HL-60/S4 treated with phorbol 12-myristate 13-acetate at 8.2 ng/mL for 4 days and 3 days (cell line): ENCODE data around the gene TFF3.

ENCODE experiments used
- in situ Hi-C: fragments of 300-500 bp; cut with MboI; formaldehyde crosslinking; loops from 2 replicates; pipeline ENCODE4 v1.15.0; 2022; ENCODE audit warnings: low sequenced_read_pairs

The TFF3 gene

GRCh38 chr21:42347601-42348327, 32.6 kb upstream of the TFF3 start:
- in situ Hi-C loops, result no loop called here

- in situ Hi-C loops, result no loop called here
These were observed 31.8 kb upstream of the TFF3 start for GRCh38 chr21:42346866-42347600.

DNA sequence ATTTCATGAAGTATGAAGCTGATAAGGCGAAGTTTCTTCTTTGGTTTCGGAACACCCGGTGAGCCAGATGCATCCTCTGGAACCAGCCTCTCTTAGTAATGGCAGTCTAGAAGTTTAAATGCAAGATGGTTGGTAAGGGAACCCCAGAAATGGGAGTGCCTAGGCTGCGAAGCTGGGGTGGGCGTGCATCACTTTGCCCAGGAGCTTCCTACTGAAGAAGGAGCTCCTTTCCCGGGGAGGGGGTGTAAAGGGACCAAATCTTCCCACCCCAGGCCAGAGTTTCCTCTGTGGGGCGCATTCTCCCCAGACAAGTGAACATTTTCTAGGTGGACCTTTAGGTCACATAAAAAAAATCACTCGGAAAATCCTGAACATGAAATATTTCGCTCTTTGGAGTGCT, 31.2 kb upstream of the TFF3 start:
- in situ Hi-C loops, result no loop called here

DNA sequence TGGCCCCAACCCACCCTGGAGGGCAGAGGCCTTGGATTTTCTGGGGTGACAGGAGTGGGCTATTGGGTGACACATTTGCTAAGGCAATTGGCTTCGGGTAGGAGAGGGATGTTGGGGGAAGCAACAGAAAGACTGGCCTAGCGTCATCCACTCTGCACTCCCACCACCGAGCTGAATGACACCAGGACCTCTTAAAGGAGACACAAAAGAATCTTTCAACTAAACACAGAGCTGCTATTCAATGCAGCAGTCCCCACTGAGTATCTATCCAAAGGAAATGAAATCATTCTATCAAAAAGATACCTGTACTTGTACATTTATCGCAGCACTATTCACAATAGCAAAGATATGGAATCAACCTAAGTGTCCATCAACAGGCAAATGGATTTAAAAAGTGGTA, 29.4 kb upstream of the TFF3 start:
- in situ Hi-C loops, result no loop called here

DNA sequence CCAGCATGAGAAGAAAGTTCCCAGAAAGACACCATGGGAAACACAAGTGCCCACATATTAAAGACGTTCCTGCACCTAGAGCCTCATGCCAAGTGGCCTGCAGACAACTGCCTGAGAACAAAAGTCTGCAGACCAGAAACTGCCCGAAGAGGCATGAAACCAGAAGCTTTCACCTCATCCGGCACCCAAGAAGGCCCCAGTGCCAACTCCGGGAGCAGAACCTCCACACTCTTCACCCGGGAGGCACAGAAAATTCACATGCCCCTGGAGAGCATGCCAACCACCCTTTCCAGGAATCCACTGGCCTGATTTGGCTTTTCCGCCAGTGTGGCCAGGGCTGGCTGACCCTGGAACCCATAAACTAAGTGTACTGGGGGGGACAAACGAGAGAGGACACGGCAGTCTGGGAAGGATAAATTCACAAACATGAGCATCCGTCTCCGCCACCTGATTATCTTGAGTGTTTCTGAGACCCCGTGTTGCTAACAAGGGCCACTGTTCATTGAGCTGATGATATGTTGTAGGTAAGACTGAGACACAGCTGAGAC, 28.8 kb upstream of the TFF3 start:
- in situ Hi-C loops, result no loop called here

DNA sequence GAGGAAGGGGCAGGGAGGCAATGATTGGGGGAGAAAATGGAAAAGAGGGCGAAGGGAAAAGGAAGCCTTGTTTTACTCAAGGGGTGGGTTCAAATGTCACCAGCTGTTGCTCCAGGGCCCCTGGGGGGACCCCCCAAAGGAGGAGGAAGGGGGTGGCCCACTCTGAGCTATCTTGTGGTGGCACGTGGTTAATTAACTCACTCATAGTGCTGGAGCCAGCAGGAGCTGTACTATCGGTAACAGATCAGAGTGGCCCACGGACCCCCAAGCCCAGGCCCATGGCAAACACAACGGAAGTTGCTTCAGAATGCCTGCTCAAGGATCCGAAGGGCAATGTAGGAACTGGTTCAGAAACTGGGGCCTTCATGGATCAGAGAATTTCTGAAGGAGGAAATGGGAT, 28.3 kb upstream of the TFF3 start:
- in situ Hi-C loops, result no loop called here

DNA sequence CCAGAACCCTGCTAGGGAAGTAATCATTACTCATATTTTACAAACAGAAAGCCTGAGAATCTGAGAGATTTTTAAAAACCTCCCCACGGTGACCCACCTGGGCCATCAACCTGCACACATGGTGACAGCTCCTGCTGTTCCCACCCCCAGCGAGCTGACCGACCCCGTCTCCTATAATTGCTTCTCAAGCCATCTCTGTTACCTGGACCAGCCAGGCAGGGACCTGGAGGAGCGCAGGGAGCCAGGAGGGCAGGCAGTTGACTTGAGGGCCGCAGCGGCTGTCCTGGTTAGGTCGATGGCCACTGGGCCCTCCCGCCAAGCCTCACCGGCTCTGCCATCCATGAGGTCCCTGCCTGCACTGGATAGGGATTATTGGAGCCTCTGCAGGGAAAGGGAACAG, 27.9 kb upstream of the TFF3 start:
- in situ Hi-C loops, result no loop called here

DNA sequence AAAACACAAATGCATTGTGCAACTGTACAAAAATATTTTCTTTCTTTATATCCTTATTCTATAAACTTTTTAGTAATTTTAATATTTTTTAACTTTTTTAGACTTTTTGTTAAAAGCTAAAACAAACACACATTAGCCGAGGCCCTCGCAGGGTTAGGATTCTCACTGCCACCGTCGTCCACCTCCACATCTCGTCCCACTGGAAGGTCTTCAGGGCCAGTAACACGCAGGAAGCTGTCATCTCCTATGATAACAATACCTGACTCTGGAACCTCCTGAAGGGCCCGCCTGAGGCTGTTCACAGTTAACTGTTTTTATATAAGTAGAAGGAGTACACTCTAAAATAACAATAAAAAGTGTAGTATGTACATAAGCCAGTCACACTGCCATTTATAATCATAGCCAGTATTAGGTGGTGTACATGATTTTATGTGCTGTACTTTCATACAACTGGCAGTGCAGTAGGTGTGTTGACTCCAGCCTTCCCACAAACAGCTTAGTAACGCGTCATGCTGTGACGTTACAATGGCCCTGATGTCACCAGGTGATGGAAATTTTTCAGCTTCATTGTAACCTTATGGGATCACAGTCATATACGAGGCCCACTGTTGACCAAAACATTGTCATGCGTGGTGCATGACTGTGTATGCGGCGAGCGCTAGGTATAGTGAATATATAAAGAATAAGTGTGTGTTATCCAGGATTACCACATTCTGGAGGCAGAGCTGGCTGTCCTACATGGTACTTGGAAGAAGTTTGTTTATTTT, 26.8 kb upstream of the TFF3 start:
- in situ Hi-C loops, result no loop called here

DNA sequence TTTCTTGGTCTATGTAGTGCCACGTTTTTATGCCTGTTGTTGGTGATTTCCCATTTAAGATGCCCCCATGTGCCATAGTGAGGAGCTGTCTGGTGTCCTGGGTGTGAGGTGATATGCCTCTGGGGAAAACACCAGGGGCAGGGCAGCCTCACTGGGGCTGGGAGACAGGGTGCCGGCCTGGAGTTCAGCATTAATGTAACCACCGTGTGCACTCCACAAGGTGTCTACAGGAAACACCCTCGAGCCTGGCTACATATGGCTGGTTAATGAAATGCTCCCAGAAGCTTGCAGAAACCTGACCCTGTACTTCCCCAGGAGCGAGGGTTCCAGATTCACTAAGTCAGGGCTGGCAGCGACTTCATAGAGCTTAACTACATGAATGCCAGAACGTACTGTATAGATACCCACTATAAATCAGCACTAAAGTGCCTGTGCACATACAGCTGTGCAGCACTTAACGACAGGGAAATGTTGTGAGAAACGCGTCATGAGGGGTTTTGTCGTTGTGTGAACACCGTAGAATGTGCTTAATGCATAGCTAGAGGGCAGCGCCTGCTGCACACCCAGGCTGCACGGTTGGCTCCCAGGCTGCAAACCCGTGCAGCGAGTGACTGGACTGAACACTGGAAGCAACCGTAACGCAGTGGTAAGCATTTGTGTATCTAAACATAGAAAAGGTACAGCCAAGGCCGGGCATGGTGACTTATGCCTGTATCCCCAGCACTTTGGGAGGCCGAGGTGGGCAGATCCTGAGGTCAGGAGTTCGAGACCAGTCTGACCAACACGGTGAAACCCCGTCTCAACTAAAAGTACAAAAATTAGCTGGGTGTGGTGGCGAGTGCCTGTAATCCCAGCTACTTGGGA, 25.2 kb upstream of the TFF3 start:
- in situ Hi-C loops, result no loop called here

GRCh38 chr21:42338729-42339715, 23.8 kb upstream of the TFF3 start:
- in situ Hi-C loops, result no loop called here

DNA sequence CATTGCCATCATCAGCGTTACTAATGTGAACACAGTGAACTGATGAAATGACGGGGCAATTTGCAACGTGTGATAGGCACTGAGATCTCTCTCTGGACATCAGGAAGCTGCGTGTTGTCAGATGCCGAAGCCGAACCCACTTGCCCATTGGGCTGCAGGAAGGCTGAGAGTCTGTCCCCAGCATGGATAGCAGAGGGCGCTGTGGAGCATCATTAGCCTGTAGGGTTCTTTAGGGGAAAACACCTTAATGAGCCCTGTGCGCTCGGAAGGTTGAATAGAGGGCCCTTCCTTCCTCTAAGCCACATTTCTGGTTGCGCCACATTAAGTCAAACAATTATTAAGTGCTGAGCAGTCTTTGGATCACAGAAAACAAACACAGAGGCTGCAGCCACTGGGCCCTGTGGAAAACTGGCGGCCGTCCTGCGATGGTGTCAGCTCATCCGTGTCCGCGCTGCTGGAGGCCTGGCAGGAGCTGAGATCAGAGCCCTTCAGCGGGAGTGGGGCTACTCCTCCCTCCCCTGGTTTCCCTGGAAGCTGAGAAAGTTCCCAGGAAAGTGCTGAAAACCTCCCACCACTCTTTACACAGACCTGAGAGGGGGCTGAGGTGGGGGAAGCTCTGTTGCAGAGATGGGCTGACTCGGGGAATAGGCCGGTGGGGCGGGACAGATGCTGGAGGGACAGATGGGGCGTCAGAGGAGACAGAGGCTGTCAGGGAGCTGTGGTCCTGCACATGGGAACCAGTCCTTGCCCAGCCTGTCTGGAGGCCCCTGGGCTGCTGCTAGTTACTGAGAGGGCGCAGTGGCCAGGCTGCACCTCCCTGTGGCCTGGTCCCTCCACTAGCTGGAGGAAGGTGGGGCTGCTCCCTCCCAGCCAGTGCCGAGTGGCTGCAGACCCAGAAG, 22.9 kb upstream of the TFF3 start:
- in situ Hi-C loops, result no loop called here

DNA sequence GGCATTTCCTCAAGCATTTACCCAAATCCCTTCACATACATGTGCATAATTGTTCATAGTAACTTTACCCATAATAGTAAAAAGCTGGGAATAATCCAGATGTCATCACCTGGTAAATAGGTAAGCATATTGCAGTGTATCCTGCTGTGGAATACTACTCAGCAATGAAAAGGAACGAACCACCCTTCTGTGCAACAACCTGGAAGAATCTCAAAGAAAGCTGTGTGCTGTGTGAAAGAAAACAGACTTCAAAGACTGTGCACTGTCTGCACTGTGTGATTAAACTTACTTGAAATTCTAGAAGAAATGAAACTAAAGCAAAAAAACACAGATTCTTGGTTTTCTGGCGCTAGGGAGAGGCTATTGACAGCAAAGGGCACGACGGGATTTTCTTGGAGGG, 22.1 kb upstream of the TFF3 start:
- in situ Hi-C loops, result no loop called here

DNA sequence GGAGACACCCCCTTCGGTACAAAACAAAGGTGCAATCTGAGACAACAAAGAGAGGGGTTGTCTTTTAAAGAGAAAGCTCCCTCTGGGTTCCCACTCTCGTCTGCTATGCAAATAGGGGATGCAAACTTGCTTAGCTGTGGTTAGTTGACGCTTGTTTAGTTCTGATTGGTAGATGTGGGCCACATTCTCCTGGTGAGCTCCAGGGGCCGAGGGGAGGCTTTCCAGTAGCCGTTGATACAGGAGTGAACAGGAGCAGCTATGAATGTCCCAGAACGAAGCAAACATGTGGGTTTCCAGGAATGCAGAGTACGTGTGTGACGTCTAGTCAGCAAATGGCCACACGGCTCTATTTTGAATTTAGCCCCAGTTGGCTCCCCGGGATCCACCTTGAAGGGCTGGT, 20.8 kb upstream of the TFF3 start:
- in situ Hi-C loops, result no loop called here

GRCh38 chr21:42332557-42333317, 17.5 kb upstream of the TFF3 start:
- in situ Hi-C loops, result no loop called here

DNA sequence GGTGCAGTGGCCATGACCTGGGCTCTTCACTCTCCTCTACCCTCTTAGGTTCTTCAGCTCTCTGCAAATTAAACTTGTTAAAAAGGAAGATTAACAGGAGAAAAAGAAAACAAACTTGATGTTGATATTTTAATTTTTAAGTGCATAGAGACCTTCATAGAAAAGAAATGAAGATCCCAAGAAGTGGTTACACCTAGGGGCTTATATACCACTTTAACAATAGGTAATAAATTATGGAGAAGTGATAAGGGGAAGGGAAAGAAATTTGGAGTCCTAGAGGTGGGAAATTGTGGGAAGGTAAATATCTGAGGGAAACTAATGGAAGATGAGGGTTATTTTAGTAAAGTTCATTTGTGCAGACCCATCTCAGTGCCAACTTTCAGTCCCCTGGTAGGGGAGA, 16.5 kb upstream of the TFF3 start:
- in situ Hi-C loops, result no loop called here

DNA sequence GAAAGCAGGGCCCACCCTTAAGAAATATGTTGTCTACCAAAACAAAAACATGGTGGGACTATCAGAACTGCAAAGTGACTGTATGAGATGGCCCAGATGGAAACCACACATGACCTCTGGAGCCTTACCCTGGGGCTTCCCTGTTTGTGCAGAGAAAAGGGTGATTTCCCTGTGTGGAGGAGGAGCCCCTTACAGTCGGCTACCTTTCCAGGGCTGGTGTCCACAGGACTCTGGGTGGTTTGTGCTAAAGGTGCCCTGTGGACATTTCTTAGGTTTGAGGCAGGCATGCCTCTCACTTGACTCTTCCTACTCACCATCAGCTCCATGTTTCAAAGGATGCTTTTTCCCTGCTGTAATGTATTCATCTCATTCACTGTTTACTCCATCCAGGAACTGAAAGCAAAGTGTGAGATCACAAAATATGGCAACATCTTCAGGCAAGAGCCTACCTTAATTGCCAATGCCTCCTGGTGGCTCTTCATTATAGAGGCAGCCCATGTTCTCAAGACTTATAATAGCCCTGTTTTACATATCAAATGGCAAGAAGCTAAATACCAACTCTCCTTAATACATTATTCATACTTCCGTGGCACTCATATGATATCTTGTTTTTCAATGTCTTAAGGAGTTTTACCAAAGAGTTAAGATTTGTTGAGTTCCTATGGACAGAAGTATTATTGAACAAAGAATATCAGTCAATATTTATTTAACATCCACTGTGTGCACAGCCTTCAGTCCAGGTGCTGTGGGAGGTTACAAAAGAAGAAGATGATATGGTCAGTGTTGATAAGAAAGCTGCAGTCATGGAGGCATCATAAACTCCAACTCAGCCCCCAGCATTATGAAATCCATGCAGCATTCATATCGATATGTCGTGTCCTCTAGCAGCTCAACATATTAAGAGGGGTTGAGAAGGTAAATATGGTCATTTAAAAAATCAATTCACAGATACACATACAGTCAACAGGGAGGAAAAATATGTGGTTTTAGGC, 15.5 kb upstream of the TFF3 start:
- in situ Hi-C loops, result no loop called here

DNA sequence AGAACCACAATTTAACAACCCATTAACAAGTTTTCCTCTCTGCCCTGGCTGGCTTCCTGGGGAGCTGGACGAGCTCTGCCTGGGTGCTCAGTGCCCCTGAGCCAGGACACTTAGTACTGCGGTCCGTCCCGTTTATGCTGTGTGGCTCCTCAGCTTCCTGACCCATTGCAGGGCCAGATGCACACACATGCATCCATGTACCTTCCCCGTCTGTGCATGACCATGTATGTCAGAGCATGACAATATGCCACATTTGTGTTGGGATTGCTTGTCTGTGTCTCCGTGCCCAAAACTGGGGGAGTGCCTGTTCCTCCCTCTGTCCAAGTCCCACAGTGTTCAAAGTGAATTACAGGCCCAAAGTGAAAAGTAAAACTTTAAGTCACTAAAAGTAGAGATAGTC, 9.7 kb upstream of the TFF3 start:
- in situ Hi-C loops, result no loop called here
